GM10248 (cell line): ENCODE results near the gene DZANK1.
A peak's percentile ranks its signal among the peaks of the same experiment; 100 is the strongest.
"Not testable (repeated sequence)": the region's sequence is repeated elsewhere in the genome, so short reads cannot be mapped to it uniquely, and the experiment has no call there.

ENCODE experiments used
- CTCF ChIA-PET: fragments of 300-600 bp; sonication (Branson Sonifier 250); formaldehyde crosslinking; extraction: SDS; loops from one replicate; lab custom pipeline; 2021; ENCODE audit warnings: antibody characterized with exemption; lab: Yijun Ruan, JAX
- POLR2A ChIA-PET: fragments of 350-650 bp; sonication (Branson Sonifier 250); formaldehyde crosslinking; extraction: SDS; loops from one replicate; lab custom pipeline; 2020; ENCODE audit warnings: antibody characterized with exemption; lab: Yijun Ruan, JAX
- DNase-seq: peaks from one replicate; pipeline ENCODE4 v3.0.0; 2012; ENCODE audit errors: extremely low spot score
- CTCF ChIP-seq: IDR thresholded peaks from 2 replicates; pipeline ENCODE4 v1.5.1; 2012; ENCODE audit warnings: mild to moderate bottlenecking, low read depth; ENCODE audit errors: extremely low read depth, missing control alignments, control extremely low read depth

DZANK1 gene

GRCh38 chr20:18507218-18508191, 40.7 kb upstream of the DZANK1 start, which contains the start of gene SEC23B:
Gene SEC23B, plus strand, starts transcription at chr20:18507940. Its CDS starts 2,896 bp downstream, at chr20:18510836.
- ChIA-PET CTCF (interaction anchor here (1.1 to 5.4 kb wide), 6 partner anchors 10 to 94 kb away, joined by 3 to 35 read pairs (median 4); partner anchors contain the start of gene RBBP9), POLR2A (interaction anchor here (0.7 to 2.2 kb wide), 7 partner anchors 8 to 825 kb away, joined by 3 to 18 read pairs (median 5); partner anchors contain the start of genes DZANK1, POLR3F, RBBP9 and RRBP1)
- DNase-seq, result peak; percentile 95
- TF ChIP-seq CTCF, result no peak

- ChIA-PET CTCF (interaction anchor here (1.2 to 5.4 kb wide), 5 partner anchors 10 to 94 kb away, joined by 3 to 35 read pairs (median 4); partner anchors contain the start of gene RBBP9), POLR2A (interaction anchor here (1.0 to 2.2 kb wide), 5 partner anchors 9 to 94 kb away, joined by 5 to 18 read pairs (median 6); partner anchors contain the start of genes DZANK1, POLR3F and RBBP9)
- TF ChIP-seq CTCF, result no peak
- no peak for DNase-seq
These were observed 39.9 kb upstream of the DZANK1 start for GRCh38 chr20:18506744-18507143.

- ChIA-PET CTCF (interaction anchor here (1.0 to 5.4 kb wide), 3 partner anchors 7 to 39 kb away, joined by 3 to 35 read pairs (median 5); partner anchors contain the start of gene RBBP9), POLR2A (no interaction called here)
- TF ChIP-seq CTCF, result no peak
- no peak for DNase-seq
These were observed 37.7 kb upstream of the DZANK1 start for GRCh38 chr20:18504479-18505060.

GRCh38 chr20:18501672-18502071, 34.8 kb upstream of the DZANK1 start:
- CTCF ChIA-PET, result interaction anchor here (1.0 kb wide), 1 partner anchor 33 kb away, joined by 3 read pairs; no protein-coding TSS in a partner anchor
- DNase-seq, POLR2A ChIA-PET: not testable (repeated sequence)

GRCh38 chr20:18497603-18498002, 30.8 kb upstream of the DZANK1 start:
- CTCF ChIA-PET, result interaction anchor here (1.1 to 3.3 kb wide), 3 partner anchors 10 to 44 kb away, joined by 3 to 35 read pairs (median 9); partner anchors contain the start of gene SEC23B

More at GRCh38 chr20:18497603-18498002, 30.8 kb upstream of the DZANK1 start:
- POLR2A ChIA-PET, result interaction anchor here (2.4 kb wide), 1 partner anchor 10 kb away, joined by 18 read pairs; the partner anchor contains the start of gene SEC23B
- no peak for DNase-seq
- TF ChIP-seq CTCF, result no peak
